Ovary (tissue), 9 donors: ENCODE data around the gene TSPEAR. TPM values are rescaled to one million over a fixed set of nuclear protein-coding genes. Genes with fewer than 3 reads are reported as not detected.

ENCODE experiments used
- DNase-seq, 5 donors: peaks; one replicate each; pipeline ENCODE4 v3.0.0-alpha.2; 2019 to 2020
- H3K27ac ChIP-seq, 2 donors: fragments of 200-600 bp; one replicate each; pipeline versions ENCODE4 v1.5.1 to v1.8.0; 2019 to 2022
- H3K27me3 ChIP-seq: fragments of 200-600 bp; one replicate; pipeline ENCODE4 v1.8.0; 2022
- H3K36me3 ChIP-seq: fragments of 200-600 bp; sonication (generic); one replicate; pipeline ENCODE4 v1.5.1; 2019
- H3K4me1 ChIP-seq: one replicate; pipeline ENCODE4 v1.8.1; 2013; ENCODE audit warnings: mild to moderate bottlenecking, moderate library complexity; ENCODE audit not compliant: insufficient read depth
- H3K4me3 ChIP-seq: fragments of 200-600 bp; sonication (generic); one replicate; pipeline ENCODE4 v1.5.1; 2017
- H3K9me3 ChIP-seq, 2 donors: fragments of 200-600 bp in 1 of 2; sonication (generic) in 1 of 2; one replicate each; pipeline versions ENCODE4 v1.5.1 to v1.8.1; 2013 to 2019; ENCODE audit warnings: mild to moderate bottlenecking in 1 of 2, moderate library complexity in 1 of 2
- CTCF ChIP-seq, 3 donors: fragments of 450-650 bp in 2 of 3; fragments of 200-600 bp in 1 of 3; IDR thresholded peaks; one replicate each; pipeline versions ENCODE4 v1.5.1 to v1.8.0; 2016 to 2022; ENCODE audit warnings: antibody characterized with exemption in 3 of 3, mild to moderate bottlenecking in 1 of 3
- EP300 ChIP-seq: sonication (generic); formaldehyde crosslinking; IDR thresholded peaks from one replicate; pipeline ENCODE4 v1.6.1; 2017; ENCODE audit warnings: antibody characterized with exemption
- POLR2A ChIP-seq: fragments of 450-650 bp; IDR thresholded peaks from one replicate; pipeline ENCODE4 v1.6.1; 2017; ENCODE audit warnings: antibody characterized with exemption, mild to moderate bottlenecking, moderate library complexity
- WGBS, 3 donors: extraction: QIAGEN DNeasy Blood & Tissue Kit in 1 of 3; methylation state at CpG; one replicate each; pipeline versions ENCODE4 v1.1.5 to v1.1.7; 2013 to 2017; 5-methylcytosine and 5-hydroxymethylcytosine counted together
- intact Hi-C, 4 donors: fragments of 100-400 bp; cut with DNase I; formaldehyde crosslinking; loops; one replicate each; pipeline versions ENCODE4 v1.11.0 to v1.15.1; 2022 to 2023
- polyA plus RNA-seq, 2 donors: library from polyadenylated mRNA; stranded (reverse); fragments of 200-250 nt in 1 of 2; fragments of 350-450 nt in 1 of 2; fragmentation: Illumina TruSeq in 1 of 2; extraction: RNeasy Lipid Tissue Mini Kit (QIAGEN cat#74804) in 1 of 2; gene quantifications; one replicate each; pipeline ENCODE4 v1.2.3, GENCODE V29; 2013 to 2014
- total RNA-seq, 7 donors: library from RNA; depleted of rRNA in 2 of 7; stranded (reverse); fragments of >200 nt in 2 of 7; fragmentation: NEBNext Ultra II Directional in 3 of 7; extraction: Animal tissue kit (Norgen Biotek cat#: 25700) in 3 of 7; gene quantifications; one replicate each; pipeline versions ENCODE4 v1.1.0 to v1.2.4, GENCODE V29; 2016 to 2023
- donor health status: DM: no; HTN: no; CAD: no; lungs with moderate emphysema.
- donor health status: DM: no; HTN: no; CAD: no.
- donor health status: Bipolar disorder and iron deficiency.
- donor health status: DM: yes; HTN: yes; CAD: no.
- donor health status: DM: no; HTN: no; CAD: no.
- donor health status: DM: yes; HTN: yes; CAD: no.

Gene TSPEAR
- total and polyA plus RNA-seq, 9 donors, result 0.07 to 0.27 (median 0.11) TPM; not detected in 4

GRCh38 chr21:44498280-44499210 lies 212.8 kb downstream of the TSPEAR start:
- no peak for DNase-seq
- Histone ChIP-seq H3K36me3 (no peaks in the 10 kb centered on the region), H3K27me3 (no peaks in the 10 kb centered on the region), H3K4me1 (no peaks in the 10 kb centered on the region), H3K4me3 (no peak overlapping the region), H3K27ac (no peak overlapping the region), H3K9me3 (no peaks in the 10 kb centered on the region)
- intact Hi-C loops, result no loop called here
- TF ChIP-seq POLR2A, result no peak
- TF ChIP-seq EP300, result no peak
- TF ChIP-seq CTCF (IDR thresholded peaks at IDR 0.05), result no peak
- 51 to 63% (median 59%) methylated on average over 27 of the region's 27 CpGs for WGBS, 3 donors

- no peak for DNase-seq
- WGBS, 3 donors, result 49 to 54% (median 50%) methylated on average over 6 of the region's 6 CpGs
Observed at GRCh38 chr21:44497703-44498126, 213.7 kb downstream of the TSPEAR start.

GRCh38 chr21:44496564-44497550 lies 214.5 kb downstream of the TSPEAR start:
- Histone ChIP-seq H3K9me3 (no peaks in the 10 kb centered on the region), H3K36me3 (no peaks in the 10 kb centered on the region), H3K27ac (peak overlapping the region in 1 of 2 donors; percentile 6), H3K4me3 (no peak overlapping the region), H3K4me1 (no peaks in the 10 kb centered on the region), H3K27me3 (no peaks in the 10 kb centered on the region)
- no peak for TF ChIP-seq POLR2A
- no peak for TF ChIP-seq EP300
- TF ChIP-seq CTCF (IDR thresholded peaks at IDR 0.05), result no peak
- 45 to 51% (median 48%) methylated on average over 27 of the region's 27 CpGs for WGBS, 3 donors
- DNase-seq, result no peak
- intact Hi-C loops, result no loop called here

More at GRCh38 chr21:44497703-44498126, 213.7 kb downstream of the TSPEAR start:
- TF ChIP-seq CTCF (IDR thresholded peaks at IDR 0.05), result no peak
- no peak for TF ChIP-seq POLR2A
- TF ChIP-seq EP300, result no peak
- Histone ChIP-seq H3K36me3 (no peaks in the 10 kb centered on the region), H3K9me3 (no peaks in the 10 kb centered on the region), H3K27me3 (no peaks in the 10 kb centered on the region), H3K4me3 (no peak overlapping the region), H3K4me1 (no peaks in the 10 kb centered on the region), H3K27ac (no peak overlapping the region)
- intact Hi-C loops, result no loop called here
